Lower leg skin (tissue), 4 donors: ENCODE data around the gene ARID1B. TPM values are rescaled to one million over a fixed set of nuclear protein-coding genes. Genes with fewer than 3 reads are reported as not detected.

Experiments used
- DNase-seq, 2 donors: peaks; one replicate each; pipeline ENCODE4 v3.0.0-alpha.2; 2019; ENCODE audit warnings: low spot score in 2 of 2
- H3K4me3 ChIP-seq: fragments of 200-600 bp; sonication (generic); 2 replicates; pipeline ENCODE4 v1.5.1; 2017; ENCODE audit warnings: mild to moderate bottlenecking, low read depth; ENCODE audit not compliant: poor library complexity, severe bottlenecking
- POLR2A ChIP-seq, 2 donors: fragments of 450-650 bp; IDR thresholded peaks; one replicate each; pipeline ENCODE4 v1.6.1; 2016 to 2017; ENCODE audit warnings: antibody characterized with exemption in 2 of 2, mild to moderate bottlenecking in 1 of 2, moderate library complexity in 1 of 2
- WGBS, 2 donors: methylation state at CpG; one replicate each; pipeline ENCODE4 v1.1.5; 2018; 5-methylcytosine and 5-hydroxymethylcytosine counted together
- intact Hi-C: fragments of 100-400 bp; cut with DNase I; formaldehyde crosslinking; loops from one replicate; pipeline ENCODE4 v1.15.0; 2023; ENCODE audit warnings: low total_unique reads
- total RNA-seq, 4 donors: library from RNA; depleted of rRNA; stranded (reverse); fragments of >200 nt; gene quantifications; one replicate each; pipeline ENCODE4 v1.1.0, GENCODE V29; 2016
- TF ChIP-seq, protein P1 (sequence below), 3 donors: fragments of 450-650 bp; IDR thresholded peaks; one replicate each; pipeline ENCODE4 v1.5.1; 2016; ENCODE audit warnings: antibody characterized with exemption in 3 of 3, mild to moderate bottlenecking in 3 of 3, moderate library complexity in 2 of 3

The ARID1B gene
- total RNA-seq, 4 donors from 2014 or later: 87.3 to 132 (median 102) TPM

DNA sequence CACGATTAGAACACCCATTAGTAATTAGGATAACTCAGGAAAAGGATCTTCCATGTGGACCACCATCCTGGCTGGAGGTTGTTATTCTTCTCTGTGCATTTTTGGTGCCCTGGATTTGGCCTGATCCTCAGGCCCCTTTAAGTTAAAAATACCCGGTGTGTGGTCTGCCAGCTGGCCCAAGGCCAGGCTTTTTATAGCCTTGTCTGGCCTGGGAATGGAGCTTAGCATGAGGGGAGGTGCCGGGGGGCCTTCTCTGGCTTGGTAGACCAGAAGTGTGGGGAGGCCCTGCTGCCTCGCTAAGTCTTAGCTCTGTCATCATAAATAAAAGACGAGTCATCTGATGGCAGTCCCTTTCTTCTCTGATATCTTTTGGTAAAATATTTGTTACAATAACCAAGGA lies 71.4 kb downstream of the ARID1B start:
- no peak for TF ChIP-seq POLR2A (IDR thresholded peaks at IDR 0.05)
- TF ChIP-seq, protein P1, sequence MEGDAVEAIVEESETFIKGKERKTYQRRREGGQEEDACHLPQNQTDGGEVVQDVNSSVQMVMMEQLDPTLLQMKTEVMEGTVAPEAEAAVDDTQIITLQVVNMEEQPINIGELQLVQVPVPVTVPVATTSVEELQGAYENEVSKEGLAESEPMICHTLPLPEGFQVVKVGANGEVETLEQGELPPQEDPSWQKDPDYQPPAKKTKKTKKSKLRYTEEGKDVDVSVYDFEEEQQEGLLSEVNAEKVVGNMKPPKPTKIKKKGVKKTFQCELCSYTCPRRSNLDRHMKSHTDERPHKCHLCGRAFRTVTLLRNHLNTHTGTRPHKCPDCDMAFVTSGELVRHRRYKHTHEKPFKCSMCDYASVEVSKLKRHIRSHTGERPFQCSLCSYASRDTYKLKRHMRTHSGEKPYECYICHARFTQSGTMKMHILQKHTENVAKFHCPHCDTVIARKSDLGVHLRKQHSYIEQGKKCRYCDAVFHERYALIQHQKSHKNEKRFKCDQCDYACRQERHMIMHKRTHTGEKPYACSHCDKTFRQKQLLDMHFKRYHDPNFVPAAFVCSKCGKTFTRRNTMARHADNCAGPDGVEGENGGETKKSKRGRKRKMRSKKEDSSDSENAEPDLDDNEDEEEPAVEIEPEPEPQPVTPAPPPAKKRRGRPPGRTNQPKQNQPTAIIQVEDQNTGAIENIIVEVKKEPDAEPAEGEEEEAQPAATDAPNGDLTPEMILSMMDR (IDR thresholded peaks at IDR 0.05): no peak
- intact Hi-C loops: no loop called here
- WGBS, 2 donors: 32 to 40% methylated on average over 5 of the region's 5 CpGs

DNA sequence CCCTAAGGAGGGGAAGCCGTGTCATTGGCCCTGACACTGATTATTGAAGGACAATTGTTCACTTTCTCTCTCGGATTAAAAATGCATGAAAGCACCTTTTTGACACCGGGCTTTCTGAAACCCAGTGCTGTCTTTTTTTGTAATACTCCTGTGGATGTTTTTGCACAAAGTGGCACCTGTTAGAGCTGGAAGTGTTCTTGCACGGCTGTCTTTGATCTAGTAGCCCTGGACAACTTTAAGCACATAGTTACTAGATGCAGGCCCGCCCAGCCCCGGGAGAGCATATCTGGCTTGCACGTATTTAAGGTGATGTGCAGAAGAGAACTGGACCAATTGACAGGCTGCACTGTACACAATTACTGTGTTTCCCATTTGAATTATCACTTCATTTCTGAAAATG lies 72.6 kb downstream of the ARID1B start:
- intact Hi-C loops: no loop called here
- no peak overlapping the region for H3K4me3 ChIP-seq
- 70% methylated on average over 7 of the region's 7 CpGs for WGBS, 2 donors
- DNase-seq: no peak
- TF ChIP-seq, protein P1 (IDR thresholded peaks at IDR 0.05): no peak
- no peak for TF ChIP-seq POLR2A (IDR thresholded peaks at IDR 0.05)

More for the DNA sequence above, 71.4 kb downstream of the ARID1B start:
- H3K4me3 ChIP-seq: no peak overlapping the region
- DNase-seq: no peak

DNA sequence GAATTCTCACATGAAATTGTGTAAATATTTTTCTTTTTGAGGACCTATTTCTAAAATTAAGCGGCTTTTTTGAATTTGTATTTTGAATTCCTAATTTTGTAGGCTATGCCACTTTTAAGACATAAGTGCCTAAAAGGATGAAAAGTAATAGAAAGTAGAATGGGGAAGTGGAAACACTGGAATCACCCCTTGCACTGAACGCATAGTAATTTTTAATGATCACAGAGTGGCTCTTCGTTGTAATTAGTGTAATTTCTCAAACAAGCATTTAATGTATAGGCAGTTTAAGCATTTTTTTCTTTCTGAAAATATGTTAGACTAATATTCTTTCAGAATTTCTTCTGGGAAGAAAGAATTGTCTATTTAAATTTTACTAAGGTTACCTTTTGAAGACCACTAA lies 73.2 kb downstream of the ARID1B start:
- intact Hi-C loops: no loop called here
- no peak for DNase-seq
- no peak overlapping the region for H3K4me3 ChIP-seq
- 88 to 93% methylated on average over 3 of the region's 3 CpGs for WGBS, 2 donors
- TF ChIP-seq, protein P1 (IDR thresholded peaks at IDR 0.05): no peak
- no peak for TF ChIP-seq POLR2A (IDR thresholded peaks at IDR 0.05)

DNA sequence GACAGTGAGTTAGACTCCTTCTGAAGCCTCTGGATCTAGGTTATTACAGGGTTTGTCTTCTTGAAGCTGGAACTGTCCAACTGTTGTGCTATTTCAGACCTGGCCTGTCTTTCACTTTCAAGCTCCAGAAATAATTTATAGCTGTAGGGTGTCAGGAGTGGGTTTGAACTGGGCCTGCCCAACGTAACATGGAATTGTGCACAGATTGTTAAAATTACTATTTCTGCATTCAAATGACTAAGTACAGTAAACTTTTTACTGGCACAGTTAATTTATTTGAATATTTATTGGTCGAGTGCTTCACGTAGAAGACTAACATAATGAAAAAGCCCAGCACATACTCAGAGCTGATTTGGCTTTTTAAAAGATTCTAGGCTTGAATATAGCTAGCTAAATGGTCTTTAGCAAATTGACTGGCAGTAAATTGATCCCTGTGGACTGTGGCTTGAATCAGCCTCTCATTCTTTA lies 74.3 kb downstream of the ARID1B start:
- WGBS, 2 donors: 22 to 27% methylated on average over 3 of the region's 3 CpGs
- intact Hi-C loops: no loop called here
- DNase-seq: no peak
- H3K4me3 ChIP-seq: no peak overlapping the region
- TF ChIP-seq, protein P1 (IDR thresholded peaks at IDR 0.05): no peak
- no peak for TF ChIP-seq POLR2A (IDR thresholded peaks at IDR 0.05)

DNA sequence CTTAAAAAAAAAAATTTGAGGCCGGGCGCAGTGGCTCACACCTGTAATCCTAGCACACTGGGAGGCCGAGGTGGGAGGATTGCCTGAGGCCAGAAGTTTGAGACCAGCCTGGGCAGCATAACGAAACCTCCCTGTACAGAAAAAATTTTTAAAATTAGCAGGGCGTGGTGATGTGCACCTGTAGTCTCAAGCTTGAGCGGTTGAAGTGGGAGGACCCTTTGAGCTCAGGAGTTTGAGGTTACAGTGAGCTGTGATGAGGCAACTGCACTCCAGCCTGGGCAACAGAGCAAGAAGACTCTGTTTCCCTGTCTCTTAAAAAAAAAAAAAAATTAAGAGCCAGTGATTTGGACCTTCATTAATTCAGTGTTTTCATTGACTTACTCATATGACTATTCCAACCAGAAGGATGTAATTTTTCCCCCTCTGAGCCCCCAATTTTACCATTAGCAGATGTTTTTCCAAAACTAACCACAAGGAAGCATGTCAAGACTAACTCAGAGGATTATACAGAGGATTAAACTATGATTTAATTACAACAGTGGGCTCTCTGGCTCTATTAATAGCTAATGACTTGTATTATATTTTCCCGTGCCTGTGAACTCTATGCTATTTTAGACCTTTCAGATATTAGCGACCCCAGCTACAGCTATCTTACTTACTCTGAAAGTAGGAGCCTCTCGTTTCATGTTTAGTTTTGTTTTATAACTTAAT lies 75.1 kb downstream of the ARID1B start:
- TF ChIP-seq POLR2A (IDR thresholded peaks at IDR 0.05): no peak
- TF ChIP-seq, protein P1 (IDR thresholded peaks at IDR 0.05): no peak
- no peak overlapping the region for H3K4me3 ChIP-seq
- intact Hi-C loops: no loop called here
- 57 to 73% methylated on average over 9 of the region's 9 CpGs for WGBS, 2 donors
- DNase-seq: no peak

DNA sequence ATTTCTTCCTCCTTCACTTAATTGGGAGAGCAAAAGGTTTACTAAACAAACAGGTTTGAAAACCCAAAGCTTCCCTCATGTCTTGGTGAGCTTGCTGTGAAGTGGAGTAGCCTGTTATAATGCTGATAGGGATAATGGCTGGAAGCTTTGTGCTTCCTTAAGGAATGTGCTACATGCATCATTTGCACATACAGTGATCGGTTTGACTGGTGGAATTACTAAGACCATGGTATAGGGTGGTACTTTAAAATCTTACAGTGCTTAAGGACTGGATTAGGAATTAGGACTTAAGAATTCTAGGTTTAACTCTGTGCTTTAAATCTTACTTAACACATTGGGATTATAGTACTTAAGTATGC lies 75.7 kb downstream of the ARID1B start:
- TF ChIP-seq POLR2A (IDR thresholded peaks at IDR 0.05): no peak
- TF ChIP-seq, protein P1 (IDR thresholded peaks at IDR 0.05): no peak
- DNase-seq: no peak
- H3K4me3 ChIP-seq: no peak overlapping the region
- WGBS, 2 donors: 79% methylated on average over 1 of the region's 1 CpG
- intact Hi-C loops: no loop called here
